Activated T-cell treated with anti-CD3 and anti-CD28 coated beads for 48 hours (primary cell): Measurements from ENCODE around the gene RAB13.
"Not testable (repeated sequence)": the region's sequence is repeated elsewhere in the genome, so short reads cannot be mapped to it uniquely, and the experiment has no call there.

Experiments
- DNase-seq: peaks from one replicate; pipeline ENCODE4 v3.0.0-alpha.2; 2020; ENCODE audit warnings: low read depth

Gene RAB13

GRCh38 chr1:153985941-153986761 is at the start of gene RAB13:
Gene RAB13 (minus strand): TSS chr1:153986339. CDS start chr1:153986236, 103 bp downstream.
- DNase-seq = no peak

- DNase-seq = not testable (repeated sequence)
These were observed 47.6 kb upstream of the RAB13 start for GRCh38 chr1:154033697-154034096.

- DNase-seq = no peak
These were observed 33.8 kb upstream of the RAB13 start for GRCh38 chr1:154019940-154020339.

- DNase-seq = no peak
These were observed 33.1 kb upstream of the RAB13 start for GRCh38 chr1:154019269-154019668.

- DNase-seq = no peak
These were observed 28.2 kb upstream of the RAB13 start for GRCh38 chr1:154014154-154014907.

- DNase-seq = not testable (repeated sequence)
These were observed 26.4 kb upstream of the RAB13 start for GRCh38 chr1:154012543-154012942.

GRCh38 chr1:154012129-154012528 is 26.0 kb upstream of the RAB13 start:
- no peak for DNase-seq

GRCh38 chr1:154006136-154006535 is 20.0 kb upstream of the RAB13 start:
- no peak for DNase-seq

- DNase-seq = no peak
These were observed 14.3 kb upstream of the RAB13 start for GRCh38 chr1:154000420-154000819.

- DNase-seq = not testable (repeated sequence)
These were observed 10.7 kb upstream of the RAB13 start for GRCh38 chr1:153996882-153997281.

GRCh38 chr1:153995640-153996039 is 9.5 kb upstream of the RAB13 start:
- DNase-seq = no peak

GRCh38 chr1:153995202-153995601 is 9.1 kb upstream of the RAB13 start:
- no peak for DNase-seq

GRCh38 chr1:153991806-153992205 is 5.7 kb upstream of the RAB13 start:
- no peak for DNase-seq

GRCh38 chr1:153991151-153991630 is 5.1 kb upstream of the RAB13 start:
- DNase-seq = no peak

GRCh38 chr1:153990468-153991150 is 4.5 kb upstream of the RAB13 start, which contains the start of gene RPS27:
Gene RPS27 (plus strand): TSS chr1:153990762. CDS start chr1:153990797, 35 bp downstream.
- peak; percentile 79 for DNase-seq

GRCh38 chr1:153987621-153988020 is 1.5 kb upstream of the RAB13 start:
- DNase-seq = no peak

GRCh38 chr1:153985341-153985912 is 712 bp downstream of the RAB13 start:
- DNase-seq = peak; percentile 45

- no peak for DNase-seq
These were observed 1.8 kb downstream of the RAB13 start for GRCh38 chr1:153984123-153984894.

- DNase-seq = not testable (repeated sequence)
These were observed 4.4 kb downstream of the RAB13 start for GRCh38 chr1:153981735-153982134.

GRCh38 chr1:153979091-153979490 is 7.0 kb downstream of the RAB13 start:
- DNase-seq = not testable (repeated sequence)

GRCh38 chr1:153978274-153978909 is 7.7 kb downstream of the RAB13 start:
- DNase-seq = no peak
